ENCODE measurements around the gene ELOVL7.
A peak's percentile ranks its signal among the peaks of the same experiment; 100 is the strongest.

The ELOVL7 gene

GRCh38 chr5:60843936-60844905 is at the start of gene ELOVL7:
Gene ELOVL7, minus strand, starts transcription at chr5:60844269. Its CDS starts 56,872 bp downstream, at chr5:60787397.
- POLR2A ChIA-PET = no interaction called here
- CTCF ChIA-PET = interaction anchor here (0.7 to 1.4 kb wide), 2 partner anchors 8 to 9 kb away, joined by 3 to 4 read pairs; no protein-coding TSS in a partner anchor
- peak; percentile 42 for TF ChIP-seq CTCF (IDR thresholded peaks at IDR 0.05; ENCODE audit: control extremely low read depth, extremely low read depth, low read depth, missing control alignments)
- peak; percentile 83 for DNase-seq (ENCODE audit: extremely low spot score)

DNA sequence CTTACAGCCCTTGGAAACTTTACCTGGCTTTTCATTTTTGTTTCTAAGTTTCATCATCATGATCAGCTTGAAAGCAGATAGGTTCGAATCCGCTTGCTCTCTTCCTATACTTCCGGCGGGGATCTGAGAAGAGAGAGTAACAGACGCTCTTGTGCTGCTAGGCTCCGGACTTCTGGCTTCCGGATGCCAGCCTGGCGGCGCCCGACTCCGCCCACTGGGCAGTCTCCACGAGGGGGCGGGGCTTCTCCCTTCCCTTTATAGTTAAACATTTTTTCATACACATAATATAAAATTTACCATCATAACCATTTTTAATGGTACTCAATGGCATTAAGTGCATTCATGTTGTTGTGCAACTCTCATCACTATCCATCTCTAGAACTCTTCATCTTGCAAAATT is 49.5 kb upstream of the ELOVL7 start:
- ChIA-PET POLR2A (no interaction called here), CTCF (no interaction called here)
- DNase-seq (ENCODE audit: extremely low spot score) = no peak
- TF ChIP-seq CTCF (IDR thresholded peaks at IDR 0.05; ENCODE audit: control extremely low read depth, extremely low read depth, low read depth, missing control alignments) = no peak

GRCh38 chr5:60891667-60892066 is 47.6 kb upstream of the ELOVL7 start:
- DNase-seq (ENCODE audit: extremely low spot score) = no peak
- ChIA-PET CTCF (interaction anchor here (0.7 kb wide), 1 partner anchor 10 kb away, joined by 3 read pairs; no protein-coding TSS in a partner anchor), POLR2A (no interaction called here)
- no peak for TF ChIP-seq CTCF (IDR thresholded peaks at IDR 0.05; ENCODE audit: control extremely low read depth, extremely low read depth, low read depth, missing control alignments)

- CTCF ChIA-PET = interaction anchor here (1.2 kb wide), 1 partner anchor 18 kb away, joined by 3 read pairs; no protein-coding TSS in a partner anchor
- POLR2A ChIA-PET = no interaction called here
- no peak for TF ChIP-seq CTCF (IDR thresholded peaks at IDR 0.05; ENCODE audit: control extremely low read depth, extremely low read depth, low read depth, missing control alignments)
- no peak for DNase-seq (ENCODE audit: extremely low spot score)
These were observed 44.4 kb upstream of the ELOVL7 start for GRCh38 chr5:60888359-60889061.

- DNase-seq (ENCODE audit: extremely low spot score) = no peak
- CTCF ChIA-PET = interaction anchor here (1.2 kb wide), 1 partner anchor 17 kb away, joined by 3 read pairs; no protein-coding TSS in a partner anchor
- TF ChIP-seq CTCF (IDR thresholded peaks at IDR 0.05; ENCODE audit: control extremely low read depth, extremely low read depth, low read depth, missing control alignments) = no peak
- POLR2A ChIA-PET = no interaction called here
These were observed 43.7 kb upstream of the ELOVL7 start for GRCh38 chr5:60887746-60888145.

DNA sequence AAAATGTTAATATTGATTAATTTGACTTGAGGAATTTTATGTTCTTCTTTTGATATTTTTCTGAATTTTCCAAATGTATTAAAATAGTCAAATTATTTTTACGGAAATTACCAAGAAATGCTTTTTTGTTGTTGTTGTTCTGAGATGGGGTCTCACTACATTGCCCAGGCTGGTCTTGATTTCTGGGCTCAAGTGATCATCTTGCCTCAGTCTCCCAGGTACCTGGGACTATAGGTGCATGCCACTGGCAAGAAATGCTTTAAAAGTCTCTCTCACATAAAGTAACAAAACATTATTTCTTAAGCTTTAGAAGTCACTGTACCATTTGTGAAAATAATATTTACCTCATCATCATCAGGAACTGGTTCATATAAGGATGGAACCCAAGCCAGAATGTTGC is 43.0 kb upstream of the ELOVL7 start:
- DNase-seq (ENCODE audit: extremely low spot score) = no peak
- TF ChIP-seq CTCF (IDR thresholded peaks at IDR 0.05; ENCODE audit: control extremely low read depth, extremely low read depth, low read depth, missing control alignments) = no peak
- CTCF ChIA-PET = interaction anchor here (1.2 kb wide), 1 partner anchor 16 kb away, joined by 3 read pairs; no protein-coding TSS in a partner anchor
- POLR2A ChIA-PET = no interaction called here
